ENCODE results near the gene DCST1.

Gene DCST1

DNA sequence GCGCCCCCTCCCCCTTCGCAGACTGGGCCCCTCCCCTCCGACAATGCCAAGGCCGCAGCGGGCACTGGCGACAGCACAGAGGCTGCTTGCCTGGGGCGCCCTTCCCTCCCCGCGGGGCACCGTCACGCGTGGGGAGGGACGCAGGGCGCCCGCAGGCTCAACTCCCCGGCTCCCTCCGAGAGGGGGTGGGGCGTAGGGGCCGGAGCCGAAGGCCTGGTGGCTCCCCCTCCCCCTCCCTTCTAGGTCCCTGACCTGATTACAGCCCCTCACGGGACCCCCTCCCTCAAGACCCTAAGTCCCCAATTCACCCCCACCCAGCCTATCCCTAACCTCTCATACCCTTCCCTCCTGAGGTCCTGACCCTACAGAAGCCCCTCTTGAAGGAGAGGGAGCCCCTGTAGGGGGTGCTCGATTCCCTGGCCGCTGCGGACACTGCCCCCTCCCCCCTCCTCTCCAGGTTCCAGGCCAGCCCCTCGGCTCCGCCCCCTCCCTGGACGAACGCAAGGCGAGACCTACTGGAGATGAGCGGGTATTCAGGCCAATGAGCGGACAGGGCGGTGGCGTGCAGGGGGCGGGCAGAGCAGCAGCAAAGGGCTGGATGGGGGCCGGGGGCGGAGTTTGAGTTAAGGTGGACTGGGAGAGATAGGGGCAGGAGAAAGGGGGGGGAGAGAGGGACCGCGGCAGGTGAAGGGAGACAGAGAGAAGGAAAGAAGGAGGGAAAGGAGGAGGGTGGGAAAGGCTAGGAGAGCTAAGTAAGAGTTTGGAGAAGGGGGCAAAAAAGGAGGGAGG, 31.8 kb upstream of the DCST1 start:
- peak; percentile 98 to 99 for DNase-seq

DNA sequence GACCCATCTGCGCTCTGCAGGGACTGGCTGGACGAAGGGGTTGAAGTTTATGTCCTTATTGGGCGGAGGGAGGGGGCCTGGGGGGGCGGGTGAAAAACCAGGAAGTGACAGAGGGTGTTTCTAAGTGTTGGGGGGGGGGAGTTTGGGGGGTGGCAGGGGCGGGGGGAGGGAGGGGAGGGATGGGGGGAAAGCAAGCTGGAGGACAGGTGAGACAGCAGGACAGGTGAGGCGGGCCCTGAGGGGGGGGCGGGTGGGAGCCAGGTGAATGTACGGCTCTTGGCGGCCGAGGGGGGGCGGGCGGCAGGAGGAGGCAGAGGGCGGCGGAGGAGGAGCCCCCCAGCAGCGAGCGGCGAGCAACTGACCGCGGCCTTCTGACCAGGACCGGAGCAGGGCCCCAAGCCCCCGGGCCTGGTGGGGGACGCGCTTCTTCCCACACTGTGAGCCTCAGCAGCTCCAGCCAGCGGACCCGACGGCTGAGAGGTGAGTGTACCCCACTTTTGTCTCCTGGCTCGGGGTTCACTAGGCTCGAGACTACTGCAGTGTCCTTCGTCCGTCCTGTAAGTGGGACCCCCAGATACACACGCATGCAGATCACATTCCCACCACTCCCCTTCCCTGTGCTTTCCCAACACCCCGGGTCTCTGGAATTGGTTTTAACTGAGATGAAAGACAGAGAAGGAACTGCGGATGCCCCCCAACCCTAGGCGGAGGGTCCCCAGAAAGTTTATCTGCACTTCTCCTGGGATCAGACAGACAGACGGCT, 31.0 kb upstream of the DCST1 start, which contains the start of gene ZBTB7B:
Gene ZBTB7B, plus strand, starts transcription at position 339 of the 763 bp plus-strand sequence. CDS start 11,859 bp downstream, outside the sequence.
- DNase-seq = no peak

DNA sequence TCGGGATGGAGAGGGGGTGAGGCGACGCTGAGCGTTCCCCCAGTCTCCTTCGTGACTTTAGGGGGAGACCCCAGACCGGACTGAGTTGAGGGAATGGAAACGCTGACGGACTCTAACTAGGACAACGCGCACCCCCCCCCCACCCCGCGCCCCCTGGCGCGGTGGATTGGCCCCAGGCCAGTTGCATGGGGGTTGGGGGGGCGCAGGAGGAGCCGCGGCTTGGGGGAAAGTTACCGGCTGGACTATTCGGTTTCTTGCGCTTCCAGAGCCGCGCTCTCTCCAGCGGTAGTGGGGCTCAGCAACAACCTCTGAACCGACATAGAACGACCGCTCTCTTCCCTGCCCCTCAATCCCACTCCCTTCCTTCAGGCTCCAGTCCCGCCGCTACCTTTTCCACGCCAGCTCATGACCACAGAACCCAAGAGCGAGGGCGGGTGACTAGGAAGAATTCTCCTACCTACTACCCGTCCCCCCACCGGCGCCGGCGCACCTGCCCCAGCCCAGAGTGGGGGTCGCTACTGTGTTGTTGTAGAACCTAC, 30.3 kb upstream of the DCST1 start:
- no peak for DNase-seq

DNA sequence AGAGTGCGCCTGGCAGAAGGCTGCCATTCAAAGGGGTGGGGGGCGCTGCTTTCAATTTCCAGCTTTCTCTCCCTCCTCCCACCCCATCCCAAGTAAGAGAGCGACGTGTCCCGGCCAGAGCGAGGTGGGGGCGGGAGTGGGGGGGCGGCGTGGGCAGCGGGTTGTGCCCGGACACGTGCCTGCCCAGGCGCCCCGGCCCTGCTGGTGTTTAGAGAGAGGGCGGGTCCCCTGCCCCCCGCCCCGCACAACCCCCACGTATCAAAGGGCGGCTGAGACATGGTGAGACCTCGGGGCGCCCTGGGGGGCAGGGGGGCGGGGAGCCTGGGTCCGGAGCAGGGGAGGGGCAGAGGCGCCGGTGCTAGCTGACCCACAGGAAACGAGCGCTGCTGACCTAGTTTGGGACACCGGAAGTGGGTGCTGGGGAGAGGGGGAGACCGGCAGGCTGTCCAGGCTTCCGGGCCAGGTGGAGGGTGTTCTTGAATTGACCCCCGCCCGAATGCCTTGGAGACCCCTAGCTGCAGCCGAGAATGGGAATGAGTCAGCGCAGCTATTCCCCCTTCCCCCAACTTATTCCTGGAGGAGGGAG, 29.8 kb upstream of the DCST1 start:
- no peak for DNase-seq

DNA sequence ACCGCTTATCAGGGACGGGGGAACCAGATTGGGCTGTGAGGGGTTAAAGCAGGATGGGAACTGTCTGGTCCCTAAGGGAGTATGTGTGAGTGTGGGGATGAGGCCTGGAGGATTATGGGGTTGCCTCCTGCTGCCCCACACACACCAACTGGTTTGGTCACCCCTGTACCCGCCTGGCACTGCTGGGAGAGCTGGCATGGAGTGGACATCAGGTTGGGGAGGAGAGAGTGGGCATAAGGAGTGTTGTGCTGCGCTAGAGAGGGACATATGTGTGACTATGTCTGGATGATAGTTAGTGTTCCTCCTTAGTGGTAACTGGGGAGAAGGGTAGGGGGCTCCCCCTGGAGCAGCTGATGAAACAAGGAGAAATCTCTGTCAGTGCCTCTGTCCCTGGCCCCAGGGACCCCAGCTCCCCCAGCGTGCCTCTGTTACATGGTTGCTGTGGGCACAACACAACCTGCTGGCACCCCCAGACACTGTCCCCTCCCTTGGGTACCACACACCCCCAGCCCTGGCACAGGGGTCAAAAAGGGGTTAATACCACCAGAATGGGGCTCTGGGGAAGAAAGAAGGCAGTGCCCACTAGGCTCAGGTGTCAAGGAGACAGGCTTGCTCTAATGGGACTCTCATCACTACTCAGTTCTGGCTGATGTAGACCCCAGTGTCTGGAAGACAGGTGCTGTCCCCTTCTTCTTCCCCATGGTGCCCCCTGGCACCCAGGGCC, 29.1 kb upstream of the DCST1 start:
- DNase-seq = no peak

GRCh38 chr1:155005076-155006011, 28.3 kb upstream of the DCST1 start:
- DNase-seq = no peak

GRCh38 chr1:155006601-155007101, 27.0 kb upstream of the DCST1 start:
- DNase-seq = peak; percentile 68 to 72

- no peak for DNase-seq
Observed at GRCh38 chr1:155007251-155007828, 26.3 kb upstream of the DCST1 start.

- no peak for DNase-seq
Observed at GRCh38 chr1:155008015-155008941, 25.3 kb upstream of the DCST1 start.

GRCh38 chr1:155009221-155009711, 24.4 kb upstream of the DCST1 start:
- no peak for DNase-seq

GRCh38 chr1:155009742-155010141, 23.9 kb upstream of the DCST1 start:
- no peak for DNase-seq

GRCh38 chr1:155010211-155010918, 23.3 kb upstream of the DCST1 start:
- no peak for DNase-seq

GRCh38 chr1:155011004-155011416, 22.6 kb upstream of the DCST1 start:
- no peak for DNase-seq

- DNase-seq = no peak
Observed at GRCh38 chr1:155011437-155012025, 22.1 kb upstream of the DCST1 start.

GRCh38 chr1:155012026-155012546, 21.5 kb upstream of the DCST1 start:
- DNase-seq = peak; percentile 54 to 77

- no peak for DNase-seq
Observed at GRCh38 chr1:155012776-155013602, 20.6 kb upstream of the DCST1 start.

DNA sequence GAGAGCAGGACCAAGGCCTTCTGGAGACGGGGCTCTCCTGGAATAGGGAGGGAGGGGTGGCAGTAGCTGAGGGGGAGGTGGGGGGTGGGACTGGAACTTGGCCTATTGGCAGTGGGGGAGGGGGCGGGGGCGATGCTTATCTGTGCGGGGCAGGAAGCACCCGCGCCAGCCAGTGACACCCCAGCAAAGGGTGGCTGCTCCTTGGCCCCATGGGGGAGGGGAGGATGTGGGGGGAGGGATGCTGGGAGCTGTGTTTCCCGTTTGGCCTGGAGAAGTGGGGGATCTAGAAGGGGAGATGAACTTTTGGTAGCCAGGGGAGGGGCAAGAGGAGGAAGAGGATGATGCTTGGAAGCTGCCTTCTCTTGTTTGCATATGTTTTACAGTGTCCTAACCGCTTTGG, 20.0 kb upstream of the DCST1 start:
- DNase-seq = no peak

Data from inflammatory macrophage treated with lipopolysaccharide for 1 hour (primary cell).